BLaER1 treated with 17β-estradiol and CSF1 and Interleukin-3, amounts not matched to agents 10 nM and 100 nM (cell line): Measurements from ENCODE around the gene ABCD3.
A peak's percentile ranks its signal among the peaks of the same experiment; 100 is the strongest.

Experiments used
- H3K27ac ChIP-seq, 11 experiments: shearing (Covaris generic); formaldehyde crosslinking; 2 replicates each; pipeline ENCODE4 v1.8.1; 2022
- H3K27me3 ChIP-seq, 11 experiments: shearing (Covaris generic); formaldehyde crosslinking; 2 replicates each; pipeline ENCODE4 v1.8.1; 2022
- H3K36me3 ChIP-seq, 11 experiments: shearing (Covaris generic); formaldehyde crosslinking; 2 replicates each; pipeline ENCODE4 v1.8.1; 2022
- H3K4me1 ChIP-seq, 10 experiments: shearing (Covaris generic); formaldehyde crosslinking; 2 replicates each; pipeline ENCODE4 v1.8.1; 2022
- H3K4me2 ChIP-seq, 11 experiments: shearing (Covaris generic); formaldehyde crosslinking; 2 replicates each; pipeline ENCODE4 v1.8.1; 2022
- H3K4me3 ChIP-seq, 10 experiments: shearing (Covaris generic); formaldehyde crosslinking; 2 replicates each; pipeline ENCODE4 v1.8.1; 2022
- H3K9ac ChIP-seq, 11 experiments: shearing (Covaris generic); formaldehyde crosslinking; 2 replicates each; pipeline ENCODE4 v1.8.1; 2022
- H3K9me3 ChIP-seq, 11 experiments: shearing (Covaris generic); formaldehyde crosslinking; replicated peaks in 1 of 11; 2 replicates each; pipeline ENCODE4 v1.8.1; 2022
- H4K20me1 ChIP-seq, 11 experiments: shearing (Covaris generic); formaldehyde crosslinking; 2 replicates each; pipeline ENCODE4 v1.8.1; 2022
- Cebpa-rat ChIP-seq, 11 experiments: shearing (Covaris generic); IDR thresholded peaks; 2 replicates each; pipeline ENCODE4 v1.8.1; 2022

The ABCD3 gene

GRCh38 chr1:94535095-94535494, 116.9 kb downstream of the ABCD3 start:
- Histone ChIP-seq H4K20me1 (no peaks in the 10 kb centered on the region), H3K36me3 (0 out of 22 replicates have a peak, but pooled peaks cover 0 to 6% (median 0%) of the 10 kb centered on the region in 11 experiments), H3K4me2 (no peak overlapping the region), H3K27me3 (peaks cover 2 to 10% (median 5%) of the 10 kb centered on the region in 11 experiments; a peak in 15 of 22 replicates), H3K27ac (no peak overlapping the region), H3K9me3 (peaks cover 0 to 4% (median 0%) of the 10 kb centered on the region in 11 experiments; a peak in 2 of 22 replicates), H3K4me3 (no peak overlapping the region), H3K4me1 (no peaks in the 10 kb centered on the region), H3K9ac (no peak overlapping the region)
- TF ChIP-seq Cebpa-rat (IDR thresholded peaks at IDR 0.05): no peak

- Histone ChIP-seq H4K20me1 (no peaks in the 10 kb centered on the region), H3K4me2 (no peak overlapping the region), H3K4me1 (peaks cover 0 to 5% (median 2%) of the 10 kb centered on the region in 10 experiments; a peak in 11 of 20 replicates), H3K9me3 (peaks cover 0 to 11% (median 0%) of the 10 kb centered on the region in 11 experiments; a peak in 6 of 22 replicates), H3K9ac (no peak overlapping the region), H3K4me3 (no peak overlapping the region), H3K27me3 (peaks cover 10 to 18% (median 12%) of the 10 kb centered on the region in 11 experiments), H3K27ac (no peak overlapping the region), H3K36me3 (0 out of 22 replicates have a peak, but pooled peaks cover 0 to 6% (median 0%) of the 10 kb centered on the region in 11 experiments)
- no peak for TF ChIP-seq Cebpa-rat (IDR thresholded peaks at IDR 0.05)
These were observed 117.7 kb downstream of the ABCD3 start for GRCh38 chr1:94535879-94536278.

GRCh38 chr1:94537254-94537653, 119.1 kb downstream of the ABCD3 start:
- no peak overlapping the region for H3K27ac ChIP-seq

GRCh38 chr1:94538243-94538827, 120.1 kb downstream of the ABCD3 start:
- H3K4me2 ChIP-seq: no peak overlapping the region
- no peak for TF ChIP-seq Cebpa-rat (IDR thresholded peaks at IDR 0.05)
- no peak overlapping the region for H3K27ac ChIP-seq
- peaks cover 16 to 26% (median 21%) of the 10 kb centered on the region in 10 experiments for H3K4me1 ChIP-seq
- H4K20me1 ChIP-seq: no peaks in the 10 kb centered on the region
- H3K4me3 ChIP-seq: no peak overlapping the region
- 0 out of 22 replicates have a peak, but pooled peaks cover 0 to 6% (median 0%) of the 10 kb centered on the region in 11 experiments for H3K36me3 ChIP-seq
- peaks cover 15 to 38% (median 25%) of the 10 kb centered on the region in 11 experiments for H3K27me3 ChIP-seq
- H3K9ac ChIP-seq: no peak overlapping the region
- peaks cover 0 to 12% (median 0%) of the 10 kb centered on the region in 11 experiments; a peak in 6 of 22 replicates for H3K9me3 ChIP-seq

More at GRCh38 chr1:94537254-94537653, 119.1 kb downstream of the ABCD3 start:
- Histone ChIP-seq H3K9ac (no peak overlapping the region), H3K4me3 (no peak overlapping the region), H3K9me3 (peaks cover 0 to 12% (median 0%) of the 10 kb centered on the region in 11 experiments; a peak in 6 of 22 replicates), H3K27me3 (peaks cover 15 to 31% (median 22%) of the 10 kb centered on the region in 11 experiments), H3K4me2 (no peak overlapping the region), H3K4me1 (peaks cover 5 to 16% (median 12%) of the 10 kb centered on the region in 10 experiments), H3K36me3 (0 out of 22 replicates have a peak, but pooled peaks cover 0 to 6% (median 0%) of the 10 kb centered on the region in 11 experiments), H4K20me1 (no peaks in the 10 kb centered on the region)
- no peak for TF ChIP-seq Cebpa-rat (IDR thresholded peaks at IDR 0.05)

- H3K4me1 ChIP-seq: peaks cover 16 to 27% (median 21%) of the 10 kb centered on the region in 10 experiments
- no peak for TF ChIP-seq Cebpa-rat (IDR thresholded peaks at IDR 0.05)
- no peak overlapping the region for H3K27ac ChIP-seq
- no peaks in the 10 kb centered on the region for H4K20me1 ChIP-seq
- no peak overlapping the region for H3K4me3 ChIP-seq
- H3K9ac ChIP-seq: no peak overlapping the region
- 0 out of 22 replicates have a peak, but pooled peaks cover 0 to 6% (median 0%) of the 10 kb centered on the region in 11 experiments for H3K36me3 ChIP-seq
- H3K27me3 ChIP-seq: peaks cover 15 to 38% (median 25%) of the 10 kb centered on the region in 11 experiments
- H3K9me3 ChIP-seq: peaks cover 0 to 12% (median 0%) of the 10 kb centered on the region in 11 experiments; a peak in 6 of 22 replicates
- no peak overlapping the region for H3K4me2 ChIP-seq
These were observed 121.3 kb downstream of the ABCD3 start for GRCh38 chr1:94539496-94539895.

- Histone ChIP-seq H3K4me1 (peaks cover 16 to 27% (median 21%) of the 10 kb centered on the region in 10 experiments), H3K27me3 (peaks cover 15 to 38% (median 25%) of the 10 kb centered on the region in 11 experiments), H3K9ac (peak overlapping the region; percentile 57 to 81 (median 76); a peak in 18 of 22 replicates), H3K36me3 (no peaks in the 10 kb centered on the region), H4K20me1 (no peaks in the 10 kb centered on the region), H3K4me3 (peak overlapping the region; percentile 68 to 86 (median 72)), H3K9me3 (peaks cover 0 to 12% (median 0%) of the 10 kb centered on the region in 11 experiments; a peak in 6 of 22 replicates), H3K4me2 (peak overlapping the region; percentile 94 to 99 (median 97)), H3K27ac (peak overlapping the region in 2 of 11 experiments; percentile 70 to 76; a peak in 3 of 22 replicates)
- no peak for TF ChIP-seq Cebpa-rat (IDR thresholded peaks at IDR 0.05)
These were observed 122.5 kb downstream of the ABCD3 start for GRCh38 chr1:94540440-94541245.

- peak within 1 kb of the TSS; percentile 57 to 81 (median 76) for H3K9ac ChIP-seq
These were observed 123.3 kb downstream of the ABCD3 start, which contains the start of gene F3 for GRCh38 chr1:94541246-94542087. Gene F3, minus strand, starts transcription at chr1:94541759. Its CDS starts 123 bp downstream, at chr1:94541636.

More at GRCh38 chr1:94541246-94542087, 123.3 kb downstream of the ABCD3 start, which contains the start of gene F3:
- Histone ChIP-seq H3K27me3 (peaks cover 15 to 38% (median 25%) of the 10 kb centered on the region in 11 experiments), H3K27ac (peak within 1 kb of the TSS in 9 of 11 experiments; percentile 29 to 76 (median 55); a peak in 14 of 22 replicates), H3K4me2 (peak within 1 kb of the TSS; percentile 94 to 99 (median 97)), H3K4me1 (peaks cover 16 to 27% (median 21%) of the 10 kb centered on the region in 10 experiments), H3K36me3 (no peaks in the 10 kb centered on the region), H3K4me3 (peak within 1 kb of the TSS; percentile 68 to 86 (median 72)), H4K20me1 (no peaks in the 10 kb centered on the region), H3K9me3 (peaks cover 0 to 12% (median 0%) of the 10 kb centered on the region in 11 experiments; a peak in 6 of 22 replicates)
- TF ChIP-seq Cebpa-rat (IDR thresholded peaks at IDR 0.05): no peak
